Measurements from ENCODE around the gene SLC49A4.

The SLC49A4 gene

GRCh38 chr3:122930063-122930997 is 135.5 kb downstream of the SLC49A4 start:
- no peak for DNase-seq (ENCODE audit: low spot score)
